ENCODE results near the gene CRABP2.

CRABP2 gene

GRCh38 chr1:156676114-156676819 lies 29.1 kb downstream of the CRABP2 start:
- no peak overlapping the region for H3K4me3 ChIP-seq (ENCODE audit: low read depth, low read length)
- no peak for TF ChIP-seq MAX (IDR thresholded peaks at IDR 0.05; ENCODE audit: low read depth, low read length)
- no peak for TF ChIP-seq POLR2A (IDR thresholded peaks at IDR 0.05; ENCODE audit: extremely low read depth, insufficient read length)
- TF ChIP-seq CTCF (IDR thresholded peaks at IDR 0.05; ENCODE audit: low read depth, low read length): no peak
- no peak for TF ChIP-seq MYC (IDR thresholded peaks at IDR 0.05; ENCODE audit: low read depth, low read length)
- no peak for DNase-seq (ENCODE audit: low read depth)

GRCh38 chr1:156675210-156676113 lies 29.9 kb downstream of the CRABP2 start:
- H3K4me3 ChIP-seq (ENCODE audit: low read depth, low read length): no peak overlapping the region
- TF ChIP-seq MYC (IDR thresholded peaks at IDR 0.05; ENCODE audit: low read depth, low read length): no peak
- no peak for TF ChIP-seq MAX (IDR thresholded peaks at IDR 0.05; ENCODE audit: low read depth, low read length)
- TF ChIP-seq CTCF (IDR thresholded peaks at IDR 0.05; ENCODE audit: low read depth, low read length): no peak
- no peak for TF ChIP-seq POLR2A (IDR thresholded peaks at IDR 0.05; ENCODE audit: extremely low read depth, insufficient read length)
- no peak for DNase-seq (ENCODE audit: low read depth)

- DNase-seq (ENCODE audit: low read depth): no peak
- H3K4me3 ChIP-seq (ENCODE audit: low read depth, low read length): no peak overlapping the region
- TF ChIP-seq MAX (IDR thresholded peaks at IDR 0.05; ENCODE audit: low read depth, low read length) (no peak), MYC (IDR thresholded peaks at IDR 0.05; ENCODE audit: low read depth, low read length) (no peak), POLR2A (IDR thresholded peaks at IDR 0.05; ENCODE audit: extremely low read depth, insufficient read length) (no peak), CTCF (IDR thresholded peaks at IDR 0.05; ENCODE audit: low read depth, low read length) (no peak)
These were observed 31.8 kb downstream of the CRABP2 start for GRCh38 chr1:156673387-156674121.

- no peak for TF ChIP-seq CTCF (IDR thresholded peaks at IDR 0.05; ENCODE audit: low read depth, low read length)
- no peak for TF ChIP-seq MYC (IDR thresholded peaks at IDR 0.05; ENCODE audit: low read depth, low read length)
- TF ChIP-seq POLR2A (IDR thresholded peaks at IDR 0.05; ENCODE audit: extremely low read depth, insufficient read length): no peak
- no peak for TF ChIP-seq MAX (IDR thresholded peaks at IDR 0.05; ENCODE audit: low read depth, low read length)
- H3K4me3 ChIP-seq (ENCODE audit: low read depth, low read length): no peak overlapping the region
- no peak for DNase-seq (ENCODE audit: low read depth)
These were observed 33.6 kb downstream of the CRABP2 start for GRCh38 chr1:156671804-156672203.

GRCh38 chr1:156670791-156671190 lies 34.6 kb downstream of the CRABP2 start:
- no peak for TF ChIP-seq CTCF (IDR thresholded peaks at IDR 0.05; ENCODE audit: low read depth, low read length)
- TF ChIP-seq MYC (IDR thresholded peaks at IDR 0.05; ENCODE audit: low read depth, low read length): no peak
- no peak for TF ChIP-seq MAX (IDR thresholded peaks at IDR 0.05; ENCODE audit: low read depth, low read length)
- TF ChIP-seq POLR2A (IDR thresholded peaks at IDR 0.05; ENCODE audit: extremely low read depth, insufficient read length): no peak
- no peak for DNase-seq (ENCODE audit: low read depth)
- no peak overlapping the region for H3K4me3 ChIP-seq (ENCODE audit: low read depth, low read length)
